GM12873 (cell line): ENCODE measurements around the gene DAB2IP.

Experiments used
- TF ChIP-seq, protein P1 (sequence below): IDR thresholded peaks from 2 replicates; pipeline ENCODE4 v1.5.1; 2012; ENCODE audit warnings: low read depth, mild to moderate bottlenecking, moderate library complexity, low read length, control low read depth; ENCODE audit not compliant: insufficient read depth; ENCODE audit errors: missing control alignments

The DAB2IP gene

DNA sequence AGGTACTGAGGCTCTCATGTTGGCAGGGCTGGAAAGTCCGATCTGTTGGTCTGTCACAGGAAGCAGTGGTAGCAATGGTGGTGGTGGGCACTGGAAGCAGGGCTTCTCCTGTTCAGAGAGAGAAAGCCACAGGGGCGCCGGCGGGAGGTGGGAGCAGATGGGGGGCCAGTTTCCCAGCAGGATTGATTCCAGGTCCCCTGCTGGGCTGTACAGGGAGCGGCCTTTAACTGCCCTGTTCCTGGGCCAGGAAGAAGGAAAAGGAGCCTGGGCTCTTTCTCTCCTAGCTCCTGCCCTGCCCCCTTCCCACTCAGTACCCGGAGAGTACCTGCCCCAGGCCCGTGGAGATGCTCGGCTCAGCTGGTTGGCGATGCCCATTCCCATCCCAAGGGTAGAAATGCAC, 2.6 kb upstream of the DAB2IP start:
- TF ChIP-seq, protein P1, sequence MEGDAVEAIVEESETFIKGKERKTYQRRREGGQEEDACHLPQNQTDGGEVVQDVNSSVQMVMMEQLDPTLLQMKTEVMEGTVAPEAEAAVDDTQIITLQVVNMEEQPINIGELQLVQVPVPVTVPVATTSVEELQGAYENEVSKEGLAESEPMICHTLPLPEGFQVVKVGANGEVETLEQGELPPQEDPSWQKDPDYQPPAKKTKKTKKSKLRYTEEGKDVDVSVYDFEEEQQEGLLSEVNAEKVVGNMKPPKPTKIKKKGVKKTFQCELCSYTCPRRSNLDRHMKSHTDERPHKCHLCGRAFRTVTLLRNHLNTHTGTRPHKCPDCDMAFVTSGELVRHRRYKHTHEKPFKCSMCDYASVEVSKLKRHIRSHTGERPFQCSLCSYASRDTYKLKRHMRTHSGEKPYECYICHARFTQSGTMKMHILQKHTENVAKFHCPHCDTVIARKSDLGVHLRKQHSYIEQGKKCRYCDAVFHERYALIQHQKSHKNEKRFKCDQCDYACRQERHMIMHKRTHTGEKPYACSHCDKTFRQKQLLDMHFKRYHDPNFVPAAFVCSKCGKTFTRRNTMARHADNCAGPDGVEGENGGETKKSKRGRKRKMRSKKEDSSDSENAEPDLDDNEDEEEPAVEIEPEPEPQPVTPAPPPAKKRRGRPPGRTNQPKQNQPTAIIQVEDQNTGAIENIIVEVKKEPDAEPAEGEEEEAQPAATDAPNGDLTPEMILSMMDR, result no peak

DNA sequence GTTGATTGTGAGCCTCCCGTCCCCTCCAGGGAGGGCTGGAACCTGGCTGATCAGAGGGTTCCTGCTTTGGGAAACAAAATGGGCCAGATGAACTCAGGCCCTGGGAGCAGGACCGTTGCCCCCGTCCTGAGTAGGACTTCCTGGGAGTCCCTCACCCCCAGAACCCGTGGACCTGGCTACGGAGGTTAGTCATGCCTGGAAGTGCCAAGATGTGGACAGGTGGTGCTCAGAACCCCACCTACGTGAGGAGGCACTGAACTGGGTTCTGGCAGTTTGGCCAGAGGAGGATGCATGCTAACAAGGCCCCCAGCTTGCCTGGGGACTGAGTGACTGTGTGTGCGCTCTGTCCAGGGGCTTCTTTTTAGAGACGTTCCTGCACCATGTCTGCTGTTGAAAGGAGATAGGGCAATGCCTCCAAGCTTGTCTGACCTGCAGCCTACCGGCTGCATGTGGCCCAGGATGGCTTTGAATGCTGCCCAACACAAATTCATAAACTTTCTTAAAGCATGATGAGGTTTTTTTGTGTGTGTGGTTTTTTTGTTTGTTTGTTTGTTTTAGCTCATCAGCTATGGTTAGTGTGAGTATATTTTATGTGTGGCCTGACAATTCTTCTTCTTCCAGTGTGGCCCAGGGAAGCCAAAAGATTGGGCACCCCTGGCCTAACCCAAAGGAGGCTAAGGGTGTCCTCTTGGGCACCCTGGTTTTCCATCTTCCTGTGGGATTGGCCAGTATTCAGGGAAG, 1.8 kb upstream of the DAB2IP start:
- TF ChIP-seq, protein P1, result no peak

DNA sequence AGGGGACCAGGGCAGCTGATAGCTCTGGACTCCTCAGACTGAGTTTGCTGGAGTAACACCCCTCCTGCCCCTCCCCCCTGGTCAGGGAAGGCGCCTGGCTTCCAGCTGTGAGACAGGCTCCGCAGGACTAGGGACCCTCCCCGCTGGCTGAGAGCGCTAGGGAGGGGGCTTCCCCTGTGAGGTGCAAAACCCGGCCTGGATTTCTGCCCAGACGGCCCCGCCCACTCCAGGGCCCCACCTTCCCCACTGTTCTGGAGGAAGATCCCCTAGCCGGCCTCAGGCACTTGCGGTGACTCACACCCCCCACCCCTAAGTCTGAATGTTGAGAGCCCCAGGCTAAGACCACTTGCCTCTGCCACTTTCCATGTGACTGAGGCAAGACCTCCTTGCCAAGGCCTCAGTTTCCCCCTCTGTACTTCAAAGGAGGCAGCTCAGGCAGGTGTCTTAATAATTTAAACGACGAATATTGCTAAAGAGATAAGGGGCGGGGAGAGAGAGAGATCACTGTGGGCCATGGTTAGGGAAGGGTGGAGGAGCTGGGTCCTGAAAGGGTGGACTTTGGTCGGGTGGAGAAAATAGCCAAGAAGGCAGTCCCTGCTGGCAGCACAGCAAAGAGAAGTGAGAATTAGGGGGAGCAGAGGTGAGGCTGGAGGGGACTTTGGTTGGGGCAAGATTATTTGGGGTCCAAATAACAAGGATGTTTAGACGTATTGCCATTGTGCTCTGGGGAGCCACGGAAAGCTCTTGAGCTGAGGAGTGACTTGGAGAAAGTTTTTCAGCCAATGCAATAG, 1.0 kb upstream of the DAB2IP start:
- TF ChIP-seq, protein P1, result no peak

DNA sequence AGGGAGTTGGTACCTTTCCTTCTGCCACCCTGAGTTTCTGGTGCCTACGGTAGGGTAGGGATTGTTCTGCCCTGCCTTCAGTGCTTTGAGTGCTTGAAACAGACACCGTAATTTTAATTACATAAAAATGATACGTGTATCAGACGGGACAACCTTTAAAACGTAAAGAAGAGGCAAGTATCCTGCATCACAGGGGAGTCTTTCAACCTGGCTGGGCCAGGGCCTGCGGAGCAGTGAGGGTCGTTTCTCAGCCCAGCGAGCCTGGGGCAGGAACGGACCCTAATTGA, 483 bp upstream of the DAB2IP start:
- TF ChIP-seq, protein P1, result no peak

DNA sequence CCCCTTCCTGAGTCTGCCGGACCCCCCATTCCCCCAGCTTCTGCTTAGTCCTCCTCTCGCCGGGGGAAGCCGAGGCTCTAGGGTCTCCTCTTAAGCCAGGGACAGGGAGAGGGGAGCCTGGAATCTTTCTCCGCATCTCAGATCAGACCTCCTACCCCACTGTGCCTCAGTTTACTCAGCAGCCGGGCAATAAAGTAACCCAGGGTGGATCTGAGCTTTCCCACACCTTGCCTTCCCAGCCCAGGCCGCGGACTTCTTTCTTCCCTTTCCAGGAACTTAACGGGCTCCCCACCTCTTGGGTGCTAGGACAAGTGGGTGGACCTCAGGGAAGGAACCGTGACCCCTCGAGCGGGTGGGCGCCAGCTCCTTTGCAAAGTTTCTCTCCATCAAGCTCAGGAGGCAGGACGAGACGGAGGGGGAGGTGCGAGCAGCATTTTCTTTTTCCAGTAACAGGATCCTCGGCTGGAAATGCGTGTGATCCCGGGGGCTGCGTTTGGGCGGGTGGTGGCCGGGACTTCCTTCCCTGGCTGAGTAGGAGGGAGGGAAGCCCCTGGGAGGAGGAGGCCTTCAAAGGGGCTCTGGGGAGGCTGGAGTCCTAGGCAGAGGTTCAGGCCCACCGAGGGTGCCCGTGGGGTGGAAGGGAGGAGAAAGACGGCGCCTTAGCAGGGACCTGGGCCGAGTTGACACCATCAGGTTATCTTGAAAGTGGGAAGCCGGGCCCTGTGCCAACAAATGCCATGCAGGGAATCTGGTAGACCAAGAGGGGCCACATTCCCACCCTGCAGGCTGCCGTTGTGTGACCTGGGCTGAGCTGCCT, 795 bp downstream of the DAB2IP start:
- TF ChIP-seq, protein P1, result no peak

DNA sequence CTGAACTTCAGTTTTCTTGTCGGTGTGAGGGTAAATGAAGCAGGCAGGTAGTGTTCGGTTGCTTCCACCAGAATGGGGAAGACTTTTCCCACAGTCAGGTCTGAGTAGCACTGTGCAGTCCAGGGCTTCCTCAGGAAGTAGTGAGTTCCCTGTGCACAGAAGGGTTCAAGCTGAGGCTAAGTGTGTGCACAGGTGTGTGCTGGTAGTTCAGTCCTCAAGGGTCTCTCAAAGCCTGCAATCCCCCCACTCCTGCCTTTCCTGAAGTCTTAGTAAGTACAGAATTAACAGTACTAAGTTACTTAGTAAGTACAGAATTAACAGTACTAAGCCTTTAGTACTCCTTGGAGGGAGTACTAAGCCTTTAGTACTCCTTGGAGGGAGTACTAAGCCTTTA, 1.4 kb downstream of the DAB2IP start:
- TF ChIP-seq, protein P1, result no peak

DNA sequence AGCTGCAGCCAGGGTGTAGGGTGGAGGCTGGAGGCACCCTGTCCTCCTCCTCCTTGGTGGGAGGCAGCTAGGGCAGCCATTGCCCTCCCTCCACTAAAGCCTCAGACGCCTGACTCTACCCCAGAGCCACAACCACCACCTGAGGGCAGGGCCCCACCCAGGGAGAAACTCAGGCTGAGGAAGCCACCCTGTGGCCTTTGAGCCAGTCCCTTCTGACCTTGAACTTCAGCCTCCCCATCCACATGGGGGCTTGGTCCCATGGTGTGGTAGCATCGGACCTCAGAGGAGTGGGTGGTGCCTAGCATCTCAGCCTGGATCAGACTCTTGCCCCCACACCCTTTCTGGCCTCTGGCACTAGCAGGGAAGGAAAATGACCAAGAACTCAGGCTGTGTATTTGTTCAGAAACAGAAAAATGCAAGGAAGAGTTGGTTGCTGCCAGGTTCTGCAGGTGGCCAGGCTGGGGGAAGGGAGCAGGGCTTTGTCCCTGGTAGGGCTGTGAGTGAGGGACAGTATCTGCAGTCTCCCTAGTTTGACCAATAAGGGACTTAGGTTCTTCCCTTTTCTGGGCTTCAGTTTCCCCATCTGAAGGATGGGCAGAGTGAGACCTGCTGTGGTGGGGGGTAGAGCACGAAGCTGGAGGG, 3.2 kb downstream of the DAB2IP start:
- TF ChIP-seq, protein P1, result no peak
